Smooth muscle cell (in vitro differentiated cells): ENCODE data around the gene KRT26. TPM values are rescaled to one million over a fixed set of nuclear protein-coding genes. Genes with fewer than 3 reads are reported as not detected.

Experiments used
- DNase-seq: peaks from one replicate; lab custom pipeline; 2025; ENCODE audit not compliant: unreplicated experiment; lab: John Stamatoyannopoulos, UW
- H2AFZ ChIP-seq: fragments of 200-600 bp; sonication (generic); 2 replicates; pipeline ENCODE4 v1.6.0; 2016; ENCODE audit warnings: antibody characterized with exemption, low read depth, mild to moderate bottlenecking
- H3F3A ChIP-seq: fragments of 200-600 bp; sonication (generic); 2 replicates; pipeline ENCODE4 v1.6.0; 2017; ENCODE audit warnings: antibody characterized with exemption, low read depth
- H3K27ac ChIP-seq: fragments of 200-600 bp; sonication (generic); 2 replicates; pipeline ENCODE4 v1.5.1; 2016; ENCODE audit warnings: low read depth, mild to moderate bottlenecking
- H3K27me3 ChIP-seq: fragments of 200-600 bp; sonication (generic); 2 replicates; pipeline ENCODE4 v1.6.1; 2016; ENCODE audit warnings: low read depth, mild to moderate bottlenecking
- H3K36me3 ChIP-seq: fragments of 200-600 bp; sonication (generic); 2 replicates; pipeline ENCODE4 v1.5.1; 2016; ENCODE audit warnings: low read depth
- H3K4me1 ChIP-seq: fragments of 200-600 bp; sonication (generic); 2 replicates; pipeline ENCODE4 v1.5.1; 2016; ENCODE audit warnings: low read depth
- H3K4me2 ChIP-seq: fragments of 200-600 bp; sonication (generic); 2 replicates; pipeline ENCODE4 v1.6.0; 2016; ENCODE audit warnings: mild to moderate bottlenecking
- H3K4me3 ChIP-seq: fragments of 200-600 bp; sonication (generic); 2 replicates; pipeline ENCODE4 v1.5.1; 2016; ENCODE audit warnings: mild to moderate bottlenecking
- H3K79me2 ChIP-seq: fragments of 200-600 bp; sonication (generic); 2 replicates; pipeline ENCODE4 v1.6.0; 2016; ENCODE audit warnings: low read depth, mild to moderate bottlenecking
- H3K9ac ChIP-seq: fragments of 200-600 bp; sonication (generic); 2 replicates; pipeline ENCODE4 v1.6.0; 2016; ENCODE audit warnings: low read depth
- H3K9me3 ChIP-seq: fragments of 200-600 bp; sonication (generic); replicated peaks from 2 replicates; pipeline ENCODE4 v1.5.1; 2016; ENCODE audit warnings: low read depth
- H4K20me1 ChIP-seq: fragments of 200-600 bp; sonication (generic); 2 replicates; pipeline ENCODE4 v1.6.0; 2016; ENCODE audit warnings: low read depth
- WGBS: methylation state at CpG from one replicate; pipeline ENCODE4 v1.1.7; 2016; ENCODE audit warnings: low lambda C conversion rate; 5-methylcytosine and 5-hydroxymethylcytosine counted together
- polyA plus RNA-seq: library from polyadenylated mRNA; unstranded; fragments of >200 nt; fragmentation: Nextera tagmentation; extraction: Ambion mirVana; gene quantifications from 2 replicates; pipeline ENCODE4 v1.2.1, GENCODE V29; 2016
- total RNA-seq: library from RNA; depleted of rRNA; stranded (reverse); fragments of >200 nt; gene quantifications from 2 replicates; pipeline ENCODE4 v1.2.3, GENCODE V29; 2014
- TF ChIP-seq, protein P1 (sequence below): fragments of 200-600 bp; sonication (generic); IDR thresholded peaks from 2 replicates; pipeline ENCODE4 v1.5.1; 2017; ENCODE audit warnings: borderline replicate concordance, mild to moderate bottlenecking, antibody characterized with exemption; ENCODE audit not compliant: insufficient read depth, poor library complexity, severe bottlenecking

Gene KRT26
- total and polyA plus RNA-seq, 2 experiments from 2014 or later: not detected

DNA sequence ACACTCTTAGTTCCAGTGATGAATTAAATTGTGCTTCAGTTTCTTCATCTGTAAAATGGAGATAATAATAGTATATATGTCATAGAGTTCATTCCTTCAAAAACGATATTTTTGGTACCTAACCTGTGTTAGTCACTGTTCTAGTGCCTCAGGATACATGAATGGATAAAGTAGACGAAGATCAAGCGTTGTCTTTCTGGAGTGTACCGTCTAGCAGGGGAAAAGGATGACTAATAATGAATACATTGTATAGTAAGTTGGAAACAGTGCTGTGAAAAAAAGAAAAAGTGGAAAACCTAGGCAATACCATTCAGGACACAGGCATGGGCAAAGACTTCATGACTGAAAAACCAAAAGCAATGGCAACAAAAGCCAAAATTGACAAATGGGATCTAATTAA, 41.8 kb upstream of the KRT26 start:
- H3K36me3 ChIP-seq: no peaks in the 10 kb centered on the region
- H3K27me3 ChIP-seq: peaks cover 47% of the 10 kb centered on the region
- H3K79me2 ChIP-seq: no peaks in the 10 kb centered on the region
- H3F3A ChIP-seq: peaks cover 3% of the 10 kb centered on the region
- 56% methylated on average over 4 of the region's 4 CpGs for WGBS
- H3K9ac ChIP-seq: no peak overlapping the region
- H3K27ac ChIP-seq: no peak overlapping the region
- no peak overlapping the region for H2AFZ ChIP-seq
- TF ChIP-seq, protein P1, sequence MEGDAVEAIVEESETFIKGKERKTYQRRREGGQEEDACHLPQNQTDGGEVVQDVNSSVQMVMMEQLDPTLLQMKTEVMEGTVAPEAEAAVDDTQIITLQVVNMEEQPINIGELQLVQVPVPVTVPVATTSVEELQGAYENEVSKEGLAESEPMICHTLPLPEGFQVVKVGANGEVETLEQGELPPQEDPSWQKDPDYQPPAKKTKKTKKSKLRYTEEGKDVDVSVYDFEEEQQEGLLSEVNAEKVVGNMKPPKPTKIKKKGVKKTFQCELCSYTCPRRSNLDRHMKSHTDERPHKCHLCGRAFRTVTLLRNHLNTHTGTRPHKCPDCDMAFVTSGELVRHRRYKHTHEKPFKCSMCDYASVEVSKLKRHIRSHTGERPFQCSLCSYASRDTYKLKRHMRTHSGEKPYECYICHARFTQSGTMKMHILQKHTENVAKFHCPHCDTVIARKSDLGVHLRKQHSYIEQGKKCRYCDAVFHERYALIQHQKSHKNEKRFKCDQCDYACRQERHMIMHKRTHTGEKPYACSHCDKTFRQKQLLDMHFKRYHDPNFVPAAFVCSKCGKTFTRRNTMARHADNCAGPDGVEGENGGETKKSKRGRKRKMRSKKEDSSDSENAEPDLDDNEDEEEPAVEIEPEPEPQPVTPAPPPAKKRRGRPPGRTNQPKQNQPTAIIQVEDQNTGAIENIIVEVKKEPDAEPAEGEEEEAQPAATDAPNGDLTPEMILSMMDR: no peak
- DNase-seq: no peak
- H3K4me1 ChIP-seq: peaks cover 7% of the 10 kb centered on the region
- H3K9me3 ChIP-seq: no peaks in the 10 kb centered on the region
- H3K4me3 ChIP-seq: no peak overlapping the region
- no peaks in the 10 kb centered on the region for H4K20me1 ChIP-seq
- H3K4me2 ChIP-seq: no peak overlapping the region

- Histone ChIP-seq H3K36me3 (no peaks in the 10 kb centered on the region), H4K20me1 (no peaks in the 10 kb centered on the region), H3K79me2 (no peaks in the 10 kb centered on the region), H3K9ac (no peak overlapping the region), H3K9me3 (no peaks in the 10 kb centered on the region), H3K27ac (no peak overlapping the region), H2AFZ (no peak overlapping the region), H3K27me3 (peaks cover 58% of the 10 kb centered on the region), H3F3A (peaks cover under 1% of the 10 kb centered on the region), H3K4me2 (no peak overlapping the region), H3K4me3 (no peak overlapping the region), H3K4me1 (no peaks in the 10 kb centered on the region)
- TF ChIP-seq, protein P1: no peak
- 85% methylated on average over 3 of the region's 3 CpGs for WGBS
- DNase-seq: no peak
Observed at GRCh38 chr17:40812639-40813038, 40.6 kb upstream of the KRT26 start.

- Histone ChIP-seq H2AFZ (no peak overlapping the region), H3K9ac (no peak overlapping the region), H4K20me1 (no peaks in the 10 kb centered on the region), H3F3A (no peaks in the 10 kb centered on the region), H3K27me3 (peaks cover 80% of the 10 kb centered on the region), H3K79me2 (no peaks in the 10 kb centered on the region), H3K27ac (no peak overlapping the region), H3K4me2 (no peak overlapping the region), H3K36me3 (no peaks in the 10 kb centered on the region), H3K4me1 (no peaks in the 10 kb centered on the region), H3K9me3 (no peaks in the 10 kb centered on the region), H3K4me3 (no peak overlapping the region)
- WGBS: 61% methylated on average over 6 of the region's 6 CpGs
- no peak for DNase-seq
- TF ChIP-seq, protein P1: no peak
Observed at GRCh38 chr17:40810494-40810893, 38.5 kb upstream of the KRT26 start.

GRCh38 chr17:40809721-40810421, 37.9 kb upstream of the KRT26 start:
- Histone ChIP-seq H4K20me1 (no peaks in the 10 kb centered on the region), H3F3A (no peaks in the 10 kb centered on the region), H3K4me1 (no peaks in the 10 kb centered on the region), H3K4me3 (no peak overlapping the region), H3K9ac (no peak overlapping the region), H3K9me3 (no peaks in the 10 kb centered on the region), H3K36me3 (no peaks in the 10 kb centered on the region), H3K79me2 (no peaks in the 10 kb centered on the region), H3K27me3 (peaks cover 86% of the 10 kb centered on the region), H3K4me2 (no peak overlapping the region), H3K27ac (no peak overlapping the region), H2AFZ (no peak overlapping the region)
- TF ChIP-seq, protein P1: no peak
- DNase-seq: no peak
- WGBS: 72% methylated on average over 2 of the region's 2 CpGs
